ENCODE results near the gene FKBP5.

DNA sequence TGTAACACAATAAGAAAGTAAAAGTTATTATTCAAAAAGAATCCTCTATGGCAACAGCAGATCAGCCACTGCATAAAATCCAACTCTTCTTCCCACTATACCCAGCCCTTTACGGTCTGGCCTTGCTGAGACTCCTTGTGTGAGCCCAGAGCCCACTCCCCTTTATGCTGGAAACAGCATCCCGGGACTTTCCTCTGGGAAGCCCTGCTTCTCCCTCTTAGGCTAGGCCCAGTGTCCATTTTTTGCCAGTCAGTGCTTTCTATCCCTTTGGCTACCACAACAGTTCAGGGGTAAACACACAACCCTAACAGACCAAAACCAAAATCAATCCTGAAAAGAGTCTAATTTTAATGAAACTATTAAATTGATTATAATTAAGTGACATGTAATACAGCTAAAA, 20.6 kb downstream of the FKBP5 start:
- TF ChIP-seq, protein P1, sequence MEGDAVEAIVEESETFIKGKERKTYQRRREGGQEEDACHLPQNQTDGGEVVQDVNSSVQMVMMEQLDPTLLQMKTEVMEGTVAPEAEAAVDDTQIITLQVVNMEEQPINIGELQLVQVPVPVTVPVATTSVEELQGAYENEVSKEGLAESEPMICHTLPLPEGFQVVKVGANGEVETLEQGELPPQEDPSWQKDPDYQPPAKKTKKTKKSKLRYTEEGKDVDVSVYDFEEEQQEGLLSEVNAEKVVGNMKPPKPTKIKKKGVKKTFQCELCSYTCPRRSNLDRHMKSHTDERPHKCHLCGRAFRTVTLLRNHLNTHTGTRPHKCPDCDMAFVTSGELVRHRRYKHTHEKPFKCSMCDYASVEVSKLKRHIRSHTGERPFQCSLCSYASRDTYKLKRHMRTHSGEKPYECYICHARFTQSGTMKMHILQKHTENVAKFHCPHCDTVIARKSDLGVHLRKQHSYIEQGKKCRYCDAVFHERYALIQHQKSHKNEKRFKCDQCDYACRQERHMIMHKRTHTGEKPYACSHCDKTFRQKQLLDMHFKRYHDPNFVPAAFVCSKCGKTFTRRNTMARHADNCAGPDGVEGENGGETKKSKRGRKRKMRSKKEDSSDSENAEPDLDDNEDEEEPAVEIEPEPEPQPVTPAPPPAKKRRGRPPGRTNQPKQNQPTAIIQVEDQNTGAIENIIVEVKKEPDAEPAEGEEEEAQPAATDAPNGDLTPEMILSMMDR (IDR thresholded peaks at IDR 0.05; ENCODE audit: poor library complexity, severe bottlenecking), result no peak
- no peak for TF ChIP-seq EZH2 (IDR thresholded peaks at IDR 0.05; ENCODE audit: borderline replicate concordance, insufficient read depth, low read length, poor library complexity, severe bottlenecking)

Data from neural cell (in vitro differentiated cells).